HepG2 (cell line): ENCODE data around the gene TTC16.

ENCODE experiments used
- EZH2 ChIP-seq: conservative IDR thresholded peaks from 2 replicates; pipeline ENCODE4 v1.6.1; 2012; ENCODE audit warnings: mild to moderate bottlenecking, low read depth, low read length, moderate library complexity
- SRSF9 ChIP-seq: fragments of 200-400 bp; formaldehyde crosslinking; IDR thresholded peaks from 2 replicates; pipeline ENCODE4 v1.6.1; 2018; ENCODE audit warnings: borderline replicate concordance, mild to moderate bottlenecking, low read depth, low read length; ENCODE audit not compliant: insufficient read depth, poor library complexity, severe bottlenecking
- ZFP36L2 ChIP-seq: sonication (generic); formaldehyde crosslinking; IDR thresholded peaks from 2 replicates; pipeline ENCODE4 v1.4.0; 2020; ENCODE audit warnings: missing genetic modification reagents

DNA sequence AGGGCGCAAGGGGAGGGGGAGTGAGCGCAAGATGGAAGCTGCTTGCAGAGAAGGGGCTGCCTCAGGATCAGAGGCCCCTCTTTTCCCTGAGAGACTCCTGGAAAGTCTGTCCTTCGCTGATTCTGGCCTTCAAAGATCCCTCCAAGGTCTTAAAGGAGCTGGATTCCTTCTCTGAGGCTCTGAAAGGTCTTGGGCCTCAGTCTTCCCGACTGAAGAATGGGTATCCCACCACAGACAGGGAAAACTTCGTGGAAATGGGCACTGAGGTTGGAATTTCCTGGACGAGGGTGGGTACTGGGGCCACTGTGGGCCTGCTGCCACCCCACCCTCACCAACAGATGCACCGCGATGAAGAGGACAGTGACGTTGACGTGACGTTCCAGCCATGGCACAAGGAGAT lies 3.5 kb upstream of the TTC16 start:
- no peak for TF ChIP-seq EZH2
- TF ChIP-seq ZFP36L2 (CRISPR knock-in tag), result no peak
- TF ChIP-seq SRSF9, result no peak
